Activated CD8-positive, alpha-beta memory T cell treated with anti-CD3 and anti-CD28 coated beads, Interleukin-2, amount 50 U/mL, for 1 hour (primary cell): Measurements from ENCODE around the gene VAT1.
"Not testable (repeated sequence)": the region's sequence is repeated elsewhere in the genome, so short reads cannot be mapped to it uniquely, and the experiment has no call there.

Source experiments
- DNase-seq: peaks from one replicate; pipeline ENCODE4 v3.0.0-alpha.2; 2020; ENCODE audit errors: extremely low read depth

Gene VAT1

DNA sequence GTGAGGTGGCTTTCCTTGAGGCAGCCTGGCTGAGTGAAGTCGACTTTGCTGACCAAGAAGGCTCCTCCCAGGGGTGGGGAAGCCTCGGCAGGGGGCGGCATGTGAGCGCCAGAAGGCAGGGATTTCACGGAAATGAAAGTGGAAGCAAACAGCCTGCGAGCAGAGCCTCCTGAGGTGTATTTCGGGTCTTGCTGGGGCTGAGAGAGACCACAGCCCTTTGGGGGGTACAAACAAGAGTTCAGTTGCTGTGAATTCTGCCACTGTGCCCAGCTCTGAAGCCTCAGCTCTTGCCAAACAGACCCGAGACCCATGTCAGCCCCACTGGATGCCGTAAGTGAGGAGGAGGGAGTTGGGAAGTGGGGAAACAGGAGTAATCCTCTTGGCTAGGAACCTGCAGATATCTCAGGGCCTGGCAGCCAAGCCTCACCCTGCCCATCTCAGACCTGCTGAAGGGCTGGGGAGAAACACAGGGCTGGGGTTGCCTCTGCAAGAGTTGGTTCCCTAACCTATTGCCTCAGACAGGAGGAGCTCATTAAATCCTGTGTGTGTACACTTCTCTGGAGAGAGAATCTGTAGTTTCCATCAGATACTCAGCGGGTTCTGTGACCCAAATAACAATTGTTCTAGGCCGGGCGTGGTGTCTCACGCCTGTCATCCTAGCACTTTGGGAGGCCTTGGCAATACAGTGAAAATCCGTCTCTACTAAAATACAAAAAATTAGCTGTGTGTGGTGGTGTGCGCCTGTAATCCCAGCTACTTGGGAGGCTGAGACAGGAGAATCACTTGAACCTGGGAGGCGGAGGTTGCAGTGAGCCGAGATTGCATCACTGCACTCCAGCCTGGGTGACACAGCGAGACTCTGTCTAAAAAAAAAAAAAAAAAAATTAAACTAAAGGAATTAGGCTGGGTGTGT lies 15.3 kb downstream of the VAT1 start, which contains the start of gene IFI35:
IFI35 (plus strand) TSS at position 146 of the 913 bp plus-strand sequence; CDS start at position 310, 164 bp downstream.
- peak; percentile 59 for DNase-seq

DNA sequence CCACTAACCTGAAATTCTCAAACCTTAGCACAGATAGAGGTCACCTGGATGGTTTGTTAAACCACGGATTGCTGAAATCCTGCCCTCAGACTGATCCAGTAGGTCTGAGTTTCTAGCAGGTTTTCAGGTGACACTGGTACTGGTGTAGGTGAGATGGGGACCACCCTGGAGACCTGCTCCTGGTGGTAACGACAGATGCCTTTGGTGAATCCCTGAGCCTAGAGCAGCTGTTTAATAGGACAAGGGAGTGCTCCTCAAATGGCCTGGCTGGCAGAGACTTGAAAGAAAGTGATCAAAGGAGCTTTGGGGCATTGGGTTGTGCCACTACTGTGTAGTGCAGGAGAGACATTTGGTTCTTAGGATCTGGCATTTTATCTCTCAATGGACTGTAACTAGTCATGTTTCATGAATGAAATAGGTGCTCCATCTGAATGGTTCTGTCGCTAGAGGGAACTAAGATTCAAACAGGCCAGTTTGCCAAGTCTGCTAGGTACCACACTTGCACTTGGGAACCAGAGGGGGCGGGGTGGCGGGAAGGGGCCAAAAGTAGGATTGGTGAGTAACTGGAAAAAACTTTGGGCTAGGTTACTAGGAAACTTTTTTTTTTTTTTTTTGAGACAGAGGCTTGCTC lies 18.5 kb downstream of the VAT1 start:
- DNase-seq: no peak

DNA sequence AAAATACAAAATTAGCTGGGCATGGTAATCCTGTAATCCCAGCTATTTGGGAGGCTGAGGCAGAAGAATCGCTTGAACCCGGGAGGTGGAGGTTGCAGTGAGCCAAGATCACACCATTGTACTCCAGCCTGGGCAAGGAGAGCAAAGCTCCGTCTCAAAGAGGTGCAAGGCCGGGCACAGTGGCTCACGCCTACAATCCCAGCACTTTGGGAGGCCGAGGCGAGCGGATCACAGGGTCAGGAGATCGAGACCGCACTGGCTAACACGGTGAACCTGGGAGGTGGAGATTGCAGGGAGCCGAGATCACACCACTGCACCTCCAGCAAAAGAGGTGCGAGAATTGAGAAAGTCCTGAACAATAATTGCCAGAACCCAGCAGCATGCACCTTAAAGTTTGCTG lies 21.3 kb downstream of the VAT1 start:
- not testable (repeated sequence) for DNase-seq

- DNase-seq: no peak
These were observed 23.1 kb downstream of the VAT1 start for GRCh38 chr17:42999003-42999525.

DNA sequence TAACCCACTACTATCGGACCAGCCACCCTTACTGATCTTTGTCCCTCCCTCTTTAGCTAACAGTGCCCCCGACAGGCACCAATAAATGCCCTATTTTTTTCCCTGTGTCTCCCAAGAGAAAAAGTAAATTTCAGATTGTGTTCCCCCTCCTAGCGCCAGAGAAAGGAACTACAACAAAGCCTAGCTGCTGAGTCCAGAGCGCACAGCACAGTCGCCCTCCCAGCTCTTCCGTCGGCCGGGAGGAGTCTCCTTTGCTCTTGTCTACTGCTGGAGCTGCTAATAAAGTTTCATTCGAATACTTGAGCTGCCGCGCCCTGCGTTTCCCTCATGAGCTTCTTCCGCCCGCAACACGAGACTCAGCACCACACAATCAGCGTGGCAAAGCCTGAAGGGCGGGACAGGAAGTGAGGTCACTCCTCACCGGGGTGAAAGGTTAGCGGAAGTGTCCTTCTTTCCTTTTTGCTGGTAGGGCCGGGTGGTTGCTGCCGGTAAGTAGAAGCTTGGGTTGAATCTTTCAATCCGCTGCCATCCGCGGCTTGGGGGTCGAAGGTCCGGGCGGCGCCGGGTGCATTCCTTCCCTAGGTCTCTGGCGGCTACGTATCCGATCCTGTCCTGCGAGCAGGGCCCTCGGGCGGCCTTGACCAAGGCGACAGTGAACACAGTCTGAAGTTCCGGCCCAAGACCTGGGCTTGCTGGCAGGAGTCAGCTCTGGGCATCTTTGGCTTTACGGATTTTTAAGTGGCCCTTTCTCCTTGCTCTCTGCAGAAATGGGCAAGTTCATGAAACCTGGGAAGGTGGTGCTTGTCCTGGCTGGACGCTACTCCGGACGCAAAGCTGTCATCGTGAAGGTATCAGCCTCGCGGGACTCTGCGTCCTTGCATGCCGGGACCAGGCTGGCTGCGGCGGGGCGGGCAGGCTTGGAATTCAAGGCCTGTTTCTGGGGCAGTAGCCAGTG lies 23.9 kb downstream of the VAT1 start, which contains the start of gene RPL27:
RPL27 (plus strand) TSS at position 436 of the 955 bp plus-strand sequence; CDS start at position 768, 332 bp downstream.
- peak; percentile 97 for DNase-seq

DNA sequence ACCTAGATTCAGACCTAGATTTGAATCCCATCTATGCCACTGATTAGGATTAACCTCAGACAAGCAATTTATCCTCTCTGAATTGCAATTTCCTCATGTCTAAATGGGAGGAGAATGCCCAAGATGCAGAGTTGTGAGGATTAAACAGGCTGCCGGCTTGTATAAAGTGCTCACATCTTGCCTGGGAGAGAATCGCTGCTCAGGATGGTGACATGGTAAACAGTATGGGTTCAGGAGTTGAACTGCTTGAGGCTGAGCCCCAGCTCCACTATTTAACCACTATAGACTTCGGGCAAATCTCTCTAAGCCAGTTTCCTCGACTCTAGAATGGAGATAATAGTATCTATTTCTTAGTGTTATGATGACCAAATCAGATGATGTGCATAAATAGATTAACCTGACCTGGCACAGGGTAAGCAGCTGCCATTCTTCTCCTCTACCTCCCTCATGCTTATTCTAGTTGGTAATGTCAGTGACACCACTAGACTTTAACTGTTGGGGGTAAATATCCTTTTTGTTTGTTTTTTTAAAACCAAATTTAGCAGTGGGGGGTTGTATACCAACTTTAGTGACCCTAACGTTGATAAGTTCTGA lies 24.7 kb downstream of the VAT1 start:
- DNase-seq: no peak

- DNase-seq: not testable (repeated sequence)
These were observed 28.3 kb downstream of the VAT1 start for GRCh38 chr17:42993913-42994312.

- no peak for DNase-seq
These were observed 29.3 kb downstream of the VAT1 start for GRCh38 chr17:42992872-42993271.

GRCh38 chr17:42991471-42991870 lies 30.7 kb downstream of the VAT1 start:
- DNase-seq: no peak

DNA sequence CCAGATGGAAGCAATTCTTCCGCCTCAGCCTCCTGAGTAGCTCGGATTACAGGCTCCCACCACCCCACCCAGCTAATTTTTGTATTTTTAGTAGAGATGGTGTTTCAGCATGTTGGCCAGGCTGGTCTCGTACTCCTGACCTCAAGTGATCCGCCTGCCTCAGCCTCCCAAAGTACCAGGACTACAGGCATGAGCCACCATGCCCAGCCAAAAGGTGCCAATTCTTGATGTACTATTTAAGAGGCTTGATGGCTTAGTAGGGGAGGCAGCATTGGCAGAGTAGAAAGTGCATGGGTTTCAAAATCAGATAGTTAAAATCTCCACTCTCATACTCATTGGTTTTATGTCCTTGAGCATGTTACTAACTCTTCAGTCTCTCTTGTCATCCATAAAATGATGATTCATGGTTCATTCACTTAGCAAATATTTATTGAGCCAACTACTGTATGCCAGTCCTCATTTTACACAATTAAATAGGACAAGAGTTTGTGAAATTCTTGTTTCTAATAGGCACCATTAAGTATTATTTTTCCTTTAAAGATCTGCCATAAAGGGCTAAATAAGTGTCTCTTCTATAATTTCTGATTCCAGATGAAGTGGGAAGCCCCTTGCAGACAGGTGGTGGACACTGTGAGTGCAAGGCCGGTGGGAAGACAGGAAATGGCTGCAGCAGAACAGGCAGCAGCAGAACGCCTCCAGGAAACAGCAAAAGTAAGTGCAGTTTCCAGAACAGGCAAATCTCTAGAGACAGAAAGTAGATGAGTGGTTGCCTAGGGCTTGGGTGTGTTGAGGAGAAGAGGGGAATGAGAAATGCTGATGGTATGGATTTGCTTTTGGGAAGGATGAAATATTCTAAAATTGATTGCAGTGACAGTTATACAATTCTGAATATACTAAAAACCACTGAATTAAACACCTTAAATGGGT lies 32.2 kb downstream of the VAT1 start:
- no peak for DNase-seq

- DNase-seq: no peak
These were observed 33.0 kb downstream of the VAT1 start for GRCh38 chr17:42989141-42989540.

- DNase-seq: no peak
These were observed 37.0 kb downstream of the VAT1 start for GRCh38 chr17:42985225-42985624.

DNA sequence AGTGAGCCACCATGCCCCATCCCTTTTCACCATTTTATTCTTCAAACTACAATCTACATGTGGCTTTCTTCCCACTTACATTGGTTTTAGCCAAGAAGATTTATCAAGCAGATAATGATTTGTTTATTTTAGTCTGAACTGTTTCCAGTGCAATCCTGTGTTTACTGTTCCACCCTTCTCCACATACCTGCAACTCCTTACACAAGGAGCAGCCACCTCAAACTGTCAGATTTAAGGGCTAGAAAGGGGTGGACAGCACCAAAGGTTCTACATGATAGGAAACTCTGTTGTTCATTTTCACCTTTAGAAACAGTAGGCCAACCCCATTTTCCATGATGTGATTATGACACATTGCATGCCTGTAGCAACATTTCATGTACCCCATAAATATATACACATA lies 39.9 kb downstream of the VAT1 start:
- DNase-seq: no peak

- peak; percentile 5 for DNase-seq
These were observed 41.3 kb downstream of the VAT1 start for GRCh38 chr17:42980766-42981397.

GRCh38 chr17:42980274-42980765 lies 41.9 kb downstream of the VAT1 start, which contains the start of gene RUNDC1:
Gene RUNDC1, plus strand, starts transcription at chr17:42980565. Its CDS starts 12 bp downstream, at chr17:42980577.
- DNase-seq: peak; percentile 60

- DNase-seq: no peak
These were observed 42.5 kb downstream of the VAT1 start, which contains the start of gene PTGES3L for GRCh38 chr17:42979511-42980273. Gene PTGES3L, minus strand, starts transcription at chr17:42980080. Its CDS starts 27 bp downstream, at chr17:42980053.

- not testable (repeated sequence) for DNase-seq
These were observed 46.5 kb downstream of the VAT1 start for GRCh38 chr17:42975701-42976100.

- DNase-seq: no peak
These were observed 46.9 kb downstream of the VAT1 start for GRCh38 chr17:42975265-42975664.
